ENCODE results near the gene ABCG1. TPM values are rescaled to one million over a fixed set of nuclear protein-coding genes. Genes with fewer than 3 reads are reported as not detected.

The ABCG1 gene
- total and polyA plus RNA-seq, 4 donors: 1.6 to 9.7 (median 5.3) TPM

- WGBS: 88% methylated on average over 20 of the region's 20 CpGs
- Histone ChIP-seq H3K9me3 (ENCODE audit: control insufficient read depth in 4 of 4, low read length in 3 of 4) (no peaks in the 10 kb centered on the region), H3K27me3 (ENCODE audit: control insufficient read depth in 4 of 4, insufficient read depth in 4 of 4, low read length in 3 of 4) (peaks cover 0 to 4% (median 0%) of the 10 kb centered on the region in 4 donors), H3K4me3 (ENCODE audit: low read depth in 1 of 3, low read length in 3 of 3) (no peak overlapping the region), H3K9ac (ENCODE audit: low read depth in 1 of 2, low read length in 2 of 2) (no peak overlapping the region), H3K36me3 (ENCODE audit: control insufficient read depth in 4 of 4, insufficient read depth in 3 of 4, low read depth in 1 of 4, low read length in 3 of 4) (no peaks in the 10 kb centered on the region), H3K4me1 (ENCODE audit: control insufficient read depth in 4 of 4, insufficient read depth in 4 of 4, low read length in 3 of 4) (peaks cover 0 to 1% (median 0%) of the 10 kb centered on the region in 4 donors), H3K27ac (ENCODE audit: low read depth in 1 of 2, low read length in 2 of 2) (no peak overlapping the region)
- TF ChIP-seq, protein P1, sequence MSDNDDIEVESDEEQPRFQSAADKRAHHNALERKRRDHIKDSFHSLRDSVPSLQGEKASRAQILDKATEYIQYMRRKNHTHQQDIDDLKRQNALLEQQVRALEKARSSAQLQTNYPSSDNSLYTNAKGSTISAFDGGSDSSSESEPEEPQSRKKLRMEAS (IDR thresholded peaks at IDR 0.05): no peak
- TF ChIP-seq SP1 (IDR thresholded peaks at IDR 0.05) (no peak), GABPA (IDR thresholded peaks at IDR 0.05 in 1 of 2, conservative IDR thresholded peaks at IDR 0.05 in 1 of 2) (no peak), HNF4A (conservative IDR thresholded peaks at IDR 0.05) (no peak), FOXA2 (IDR thresholded peaks at IDR 0.05) (no peak), CTCF (IDR thresholded peaks at IDR 0.05; ENCODE audit: low read depth, low read length, missing input control) (no peak), FOXA1 (IDR thresholded peaks at IDR 0.05) (no peak), REST (IDR thresholded peaks at IDR 0.05) (no peak), RXRA (IDR thresholded peaks at IDR 0.05) (no peak), TAF1 (conservative IDR thresholded peaks at IDR 0.05) (no peak), YY1 (IDR thresholded peaks at IDR 0.05) (no peak), RAD21 (IDR thresholded peaks at IDR 0.05) (no peak)
- TF ChIP-seq, protein P2, sequence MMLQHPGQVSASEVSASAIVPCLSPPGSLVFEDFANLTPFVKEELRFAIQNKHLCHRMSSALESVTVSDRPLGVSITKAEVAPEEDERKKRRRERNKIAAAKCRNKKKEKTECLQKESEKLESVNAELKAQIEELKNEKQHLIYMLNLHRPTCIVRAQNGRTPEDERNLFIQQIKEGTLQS (IDR thresholded peaks at IDR 0.05): no peak
- no peak for DNase-seq (ENCODE audit: low spot score)
These were observed 99.1 kb downstream of the ABCG1 start for GRCh38 chr21:42317826-42318746.

DNA sequence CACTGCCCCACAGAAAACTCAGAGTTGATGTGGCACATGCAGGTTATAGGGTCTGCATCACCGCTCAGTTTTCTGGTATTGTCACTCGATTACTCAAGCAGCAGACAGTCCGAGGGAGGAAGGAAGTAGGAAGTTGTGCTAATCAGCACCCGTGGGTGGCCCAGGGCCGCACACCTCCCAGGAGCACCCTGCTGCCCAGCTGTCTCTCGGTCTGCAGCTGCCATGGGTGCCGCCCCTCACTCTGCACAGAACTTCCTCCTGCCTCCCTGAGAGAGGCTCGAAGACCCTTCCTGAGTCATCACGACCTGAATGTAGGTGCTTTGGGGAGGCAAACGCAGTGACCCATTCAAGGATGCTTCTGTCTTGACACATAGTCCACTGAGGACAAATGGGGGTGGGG lies 100.4 kb downstream of the ABCG1 start:
- no peak overlapping the region for H3K27ac ChIP-seq (ENCODE audit: low read depth in 1 of 2, low read length in 2 of 2)
- 61% methylated on average over 10 of the region's 10 CpGs for WGBS
- no peak overlapping the region for H3K9ac ChIP-seq (ENCODE audit: low read depth in 1 of 2, low read length in 2 of 2)
- TF ChIP-seq HNF4G (IDR thresholded peaks at IDR 0.05) (no peak), RXRA (IDR thresholded peaks at IDR 0.05) (no peak), REST (IDR thresholded peaks at IDR 0.05) (no peak), RAD21 (IDR thresholded peaks at IDR 0.05) (no peak), HNF4A (conservative IDR thresholded peaks at IDR 0.05) (no peak), TAF1 (conservative IDR thresholded peaks at IDR 0.05) (no peak), SP1 (IDR thresholded peaks at IDR 0.05) (no peak), FOXA1 (IDR thresholded peaks at IDR 0.05) (no peak), YY1 (IDR thresholded peaks at IDR 0.05) (no peak), FOXA2 (IDR thresholded peaks at IDR 0.05) (no peak), GABPA (IDR thresholded peaks at IDR 0.05 in 1 of 2, conservative IDR thresholded peaks at IDR 0.05 in 1 of 2) (no peak), NR2F2 (IDR thresholded peaks at IDR 0.05) (no peak), JUND (IDR thresholded peaks at IDR 0.05) (no peak), EGR1 (IDR thresholded peaks at IDR 0.05; ENCODE audit: low read depth in 2 of 2) (no peak)
- TF ChIP-seq, protein P1 (IDR thresholded peaks at IDR 0.05): no peak
- TF ChIP-seq, protein P3, sequence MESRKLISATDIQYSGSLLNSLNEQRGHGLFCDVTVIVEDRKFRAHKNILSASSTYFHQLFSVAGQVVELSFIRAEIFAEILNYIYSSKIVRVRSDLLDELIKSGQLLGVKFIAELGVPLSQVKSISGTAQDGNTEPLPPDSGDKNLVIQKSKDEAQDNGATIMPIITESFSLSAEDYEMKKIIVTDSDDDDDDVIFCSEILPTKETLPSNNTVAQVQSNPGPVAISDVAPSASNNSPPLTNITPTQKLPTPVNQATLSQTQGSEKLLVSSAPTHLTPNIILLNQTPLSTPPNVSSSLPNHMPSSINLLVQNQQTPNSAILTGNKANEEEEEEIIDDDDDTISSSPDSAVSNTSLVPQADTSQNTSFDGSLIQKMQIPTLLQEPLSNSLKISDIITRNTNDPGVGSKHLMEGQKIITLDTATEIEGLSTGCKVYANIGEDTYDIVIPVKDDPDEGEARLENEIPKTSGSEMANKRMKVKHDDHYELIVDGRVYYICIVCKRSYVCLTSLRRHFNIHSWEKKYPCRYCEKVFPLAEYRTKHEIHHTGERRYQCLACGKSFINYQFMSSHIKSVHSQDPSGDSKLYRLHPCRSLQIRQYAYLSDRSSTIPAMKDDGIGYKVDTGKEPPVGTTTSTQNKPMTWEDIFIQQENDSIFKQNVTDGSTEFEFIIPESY (IDR thresholded peaks at IDR 0.05): no peak

More for the DNA sequence above, 100.4 kb downstream of the ABCG1 start:
- H3K9me3 ChIP-seq (ENCODE audit: control insufficient read depth in 4 of 4, low read length in 3 of 4): no peaks in the 10 kb centered on the region
- DNase-seq (ENCODE audit: low spot score): no peak
- H3K27me3 ChIP-seq (ENCODE audit: control insufficient read depth in 4 of 4, insufficient read depth in 4 of 4, low read length in 3 of 4): peaks cover 0 to 4% (median 0%) of the 10 kb centered on the region in 4 donors
- no peaks in the 10 kb centered on the region for H3K4me1 ChIP-seq (ENCODE audit: control insufficient read depth in 4 of 4, insufficient read depth in 4 of 4, low read length in 3 of 4)
- no peaks in the 10 kb centered on the region for H3K36me3 ChIP-seq (ENCODE audit: control insufficient read depth in 4 of 4, insufficient read depth in 3 of 4, low read depth in 1 of 4, low read length in 3 of 4)
- no peak overlapping the region for H3K4me3 ChIP-seq (ENCODE audit: low read depth in 1 of 3, low read length in 3 of 3)

Measured in liver (tissue), 9 donors.